NCI-H524 treated with DMSO at 0.1 percent for 48 hours (cell line): Measurements from ENCODE around the gene VSIG10L.

Source experiments
- DNase-seq: peaks from one replicate; lab custom pipeline; 2025; lab: John Stamatoyannopoulos, UW

Gene VSIG10L

DNA sequence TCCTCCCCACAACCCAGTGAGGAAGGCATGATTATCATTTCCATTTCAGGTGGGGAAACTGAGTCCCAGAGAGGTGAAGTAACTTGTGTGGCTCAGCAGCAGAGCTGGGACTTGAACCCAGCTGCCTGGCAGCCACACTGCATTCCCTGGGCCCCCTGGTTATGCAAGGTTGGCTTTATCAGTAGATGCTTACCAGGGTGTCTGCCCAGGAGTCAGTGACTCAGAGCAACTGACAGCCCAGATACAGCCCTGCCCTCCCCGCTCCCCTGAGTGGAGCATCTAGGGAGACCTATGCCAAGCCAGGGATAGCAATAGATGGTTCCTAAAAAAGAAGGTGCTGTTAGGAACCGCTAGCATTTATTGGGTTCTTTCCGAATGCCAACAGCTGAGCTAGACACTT lies 24.6 kb downstream of the VSIG10L start:
- DNase-seq = no peak

DNA sequence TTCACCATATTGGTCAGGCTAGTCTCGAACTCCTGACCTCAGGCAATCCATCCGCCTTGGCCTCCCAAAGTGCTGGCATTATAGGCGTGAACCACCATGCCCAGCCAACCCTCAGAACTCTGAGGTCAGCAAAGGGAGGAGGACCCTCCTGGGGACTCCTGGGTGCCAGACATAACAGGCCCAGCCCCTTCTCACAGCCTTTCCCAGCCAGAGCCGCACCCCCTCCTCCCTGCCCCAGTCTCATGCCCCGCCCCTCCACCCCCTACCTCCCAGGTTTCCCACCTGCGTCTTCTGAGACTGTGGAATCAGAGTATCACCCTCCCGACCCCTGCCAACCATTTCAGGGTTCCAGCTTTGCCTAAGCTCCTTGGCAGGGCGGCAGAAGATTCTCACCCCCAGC lies 25.3 kb downstream of the VSIG10L start:
- no peak for DNase-seq

- no peak for DNase-seq
Measured at GRCh38 chr19:51311351-51312257, 30.3 kb downstream of the VSIG10L start, which contains the start of gene IGLON5. Gene IGLON5 (plus strand): TSS chr19:51311644. CDS start chr19:51311848, 204 bp downstream.

- DNase-seq = no peak
Measured at GRCh38 chr19:51305479-51305878, 36.5 kb downstream of the VSIG10L start.

- no peak for DNase-seq
Measured at GRCh38 chr19:51301266-51301665, 40.7 kb downstream of the VSIG10L start.

GRCh38 chr19:51297406-51297805 lies 44.5 kb downstream of the VSIG10L start:
- no peak for DNase-seq

DNA sequence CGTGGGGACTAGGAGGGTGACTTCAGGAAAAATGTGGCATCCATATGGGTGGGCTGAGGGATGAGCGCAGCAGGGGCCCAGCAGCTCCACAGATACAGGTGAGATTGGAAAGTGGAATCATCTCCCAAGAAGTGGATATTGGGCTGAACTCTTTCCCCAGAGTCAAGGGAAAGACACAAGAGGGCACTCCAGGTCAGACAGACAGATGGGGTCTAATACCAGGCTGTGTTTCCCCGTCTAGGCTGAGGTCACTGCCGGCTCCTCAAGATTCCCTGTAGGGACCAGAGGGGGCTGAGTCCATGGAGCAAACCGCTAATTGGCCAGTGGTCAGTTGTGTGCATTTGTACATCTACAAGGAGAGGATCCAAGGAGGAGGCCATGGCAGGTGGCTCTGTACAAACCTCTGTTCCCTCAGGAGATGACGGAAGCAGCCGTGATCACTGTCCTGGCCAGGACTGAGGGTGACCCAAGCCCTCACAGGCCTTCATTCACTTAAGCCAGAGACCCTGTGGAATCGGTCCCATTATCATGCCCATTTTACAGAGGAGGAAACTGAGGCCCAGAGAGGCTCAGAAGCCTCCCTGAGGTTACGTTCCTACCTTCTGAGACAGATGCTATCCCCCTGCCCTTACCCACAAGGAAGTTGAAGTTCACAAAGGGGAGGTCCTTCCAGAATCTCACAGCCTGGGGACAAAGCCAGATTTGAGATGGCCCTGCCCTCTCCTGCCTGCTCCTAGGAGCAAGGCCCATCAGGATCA lies 45.4 kb downstream of the VSIG10L start:
- DNase-seq = no peak

DNA sequence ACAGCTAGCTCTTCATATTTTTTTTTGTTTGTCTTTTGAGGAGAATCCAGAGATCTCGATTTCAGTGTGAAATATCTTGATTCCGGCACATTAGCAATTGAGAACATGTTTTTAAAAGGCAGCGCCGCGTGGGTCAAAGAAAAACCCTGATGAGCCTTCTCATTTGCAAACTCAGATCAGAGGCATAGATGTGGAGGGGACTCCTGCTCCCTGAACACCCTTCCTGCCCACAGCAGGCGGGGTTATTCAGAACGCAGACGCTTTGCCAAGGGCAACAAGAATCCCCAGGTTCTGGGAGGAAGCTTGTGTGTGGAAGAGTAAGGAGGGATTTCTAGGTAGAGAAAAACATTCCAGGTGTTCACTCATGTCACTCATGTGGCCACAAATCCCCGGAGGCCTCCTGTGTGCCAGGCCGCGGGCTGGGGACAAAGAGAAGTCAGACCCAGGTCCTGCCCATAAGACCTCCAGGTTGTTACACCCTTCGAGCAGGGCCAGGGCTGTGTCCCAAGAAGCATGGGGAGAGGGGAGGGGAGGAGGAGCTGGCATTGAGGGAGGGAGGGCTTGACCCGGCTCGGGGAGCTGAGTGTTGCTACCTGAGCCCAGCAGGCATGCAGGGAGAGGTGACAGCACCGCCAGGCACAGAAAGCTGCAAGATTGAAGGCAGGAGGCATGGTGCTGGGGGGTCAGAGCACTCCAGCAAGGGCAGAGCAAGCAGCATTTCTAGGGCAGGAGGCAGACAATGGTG lies 46.4 kb downstream of the VSIG10L start:
- no peak for DNase-seq

- DNase-seq = no peak
Measured at GRCh38 chr19:51294977-51295375, 47.0 kb downstream of the VSIG10L start.

DNA sequence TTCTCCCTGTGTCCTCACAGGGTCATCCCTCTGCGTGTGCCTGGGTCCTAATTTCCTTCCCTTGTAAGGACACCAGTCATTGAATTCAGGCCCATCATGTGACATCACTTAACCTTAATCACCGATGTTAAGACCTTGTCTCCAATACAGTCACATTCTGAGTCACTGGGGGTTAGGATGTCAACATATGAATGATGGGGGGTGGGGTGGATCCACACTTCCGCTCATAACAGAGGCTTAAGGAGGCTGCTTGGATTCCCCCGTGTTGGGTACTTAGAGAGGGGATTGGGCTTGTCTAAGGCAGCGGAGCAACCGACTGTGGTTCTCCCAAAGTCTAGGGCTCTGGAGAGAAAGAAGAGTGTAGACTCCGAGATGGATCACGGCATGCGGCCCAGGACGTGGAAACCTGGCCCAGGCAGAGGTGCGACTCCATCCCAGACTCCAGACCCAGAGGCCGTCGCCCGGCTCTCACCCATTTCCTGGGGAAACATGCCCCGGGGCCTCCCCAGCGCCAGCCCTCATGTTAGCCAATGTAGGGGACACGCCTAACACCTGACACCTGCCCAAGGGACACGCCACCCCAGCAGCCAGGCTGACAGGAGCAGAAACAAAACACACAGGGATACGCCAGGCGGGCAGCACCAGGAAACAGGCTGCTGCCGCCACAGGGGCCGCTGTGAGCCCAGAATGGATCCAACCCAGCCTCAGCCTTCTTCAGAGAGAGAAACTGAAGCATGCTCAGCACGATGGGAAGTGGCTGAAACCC lies 47.5 kb downstream of the VSIG10L start:
- no peak for DNase-seq

GRCh38 chr19:51293571-51294210 lies 48.2 kb downstream of the VSIG10L start:
- DNase-seq = no peak

DNA sequence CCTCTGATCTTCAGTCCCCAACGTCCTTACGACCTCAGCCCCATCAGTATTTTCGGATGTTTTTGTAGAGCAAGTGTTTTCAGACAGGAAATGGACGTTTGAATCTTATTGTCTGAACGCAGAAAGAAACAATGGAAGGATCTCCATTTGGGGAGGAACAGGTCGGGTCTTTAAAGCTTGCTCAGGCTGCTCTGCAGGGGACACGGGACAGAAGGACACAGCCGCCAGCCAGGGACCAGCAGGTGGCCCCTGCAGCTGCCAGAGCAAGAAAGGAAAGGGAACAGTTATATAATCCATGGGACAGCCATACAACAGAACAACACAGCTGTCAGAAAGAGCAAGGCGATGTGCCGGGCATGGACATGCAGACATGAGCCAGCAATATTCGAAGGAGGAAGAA lies 49.0 kb downstream of the VSIG10L start:
- no peak for DNase-seq

DNA sequence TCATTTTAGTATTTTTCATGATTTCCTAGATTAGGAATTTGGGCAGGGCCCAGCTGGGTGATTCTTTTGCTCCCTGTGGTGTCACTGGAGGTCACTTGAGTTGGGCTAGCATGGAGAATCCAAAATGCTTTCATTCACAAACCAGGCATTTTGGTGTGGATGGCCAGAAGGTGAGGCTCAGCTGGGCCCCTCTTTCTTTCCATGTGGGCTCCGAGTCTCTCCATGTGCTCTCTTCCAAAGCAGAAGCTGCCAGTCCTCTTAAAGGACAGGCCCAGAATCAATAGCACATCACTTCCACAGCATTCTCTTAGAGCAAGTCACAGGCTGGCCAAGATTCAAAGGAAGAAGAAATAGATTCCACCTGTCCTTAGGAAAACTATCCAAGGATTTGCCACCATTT lies 52.3 kb downstream of the VSIG10L start:
- DNase-seq = no peak

GRCh38 chr19:51285682-51286081 lies 56.3 kb downstream of the VSIG10L start:
- DNase-seq = no peak

GRCh38 chr19:51282335-51282734 lies 59.6 kb downstream of the VSIG10L start:
- no peak for DNase-seq
